ENCODE data around the gene MC1R.

MC1R gene

GRCh38 chr16:89904606-89905510 lies 13.8 kb upstream of the MC1R start:
- TF ChIP-seq CTCF (conservative IDR thresholded peaks at IDR 0.05; ENCODE audit: low read depth, low read length), result no peak
- Histone ChIP-seq H3K36me3 (ENCODE audit: insufficient read depth) (no peaks in the 10 kb centered on the region), H3K27me3 (ENCODE audit: insufficient read depth, low read depth) (no peaks in the 10 kb centered on the region), H2AFZ (ENCODE audit: low read depth) (no peak overlapping the region), H4K20me1 (ENCODE audit: insufficient read depth) (no peaks in the 10 kb centered on the region), H3K4me3 (IDR thresholded peaks at IDR 0.05; ENCODE audit: insufficient read depth, low read depth, low read length) (no peak overlapping the region), H3K4me2 (no peak overlapping the region), H3K27ac (no peak overlapping the region), H3K79me2 (ENCODE audit: insufficient read depth, low read depth) (no peaks in the 10 kb centered on the region), H3K9ac (no peak overlapping the region), H3K4me1 (ENCODE audit: low read depth, poor library complexity, severe bottlenecking) (no peaks in the 10 kb centered on the region)

DNA sequence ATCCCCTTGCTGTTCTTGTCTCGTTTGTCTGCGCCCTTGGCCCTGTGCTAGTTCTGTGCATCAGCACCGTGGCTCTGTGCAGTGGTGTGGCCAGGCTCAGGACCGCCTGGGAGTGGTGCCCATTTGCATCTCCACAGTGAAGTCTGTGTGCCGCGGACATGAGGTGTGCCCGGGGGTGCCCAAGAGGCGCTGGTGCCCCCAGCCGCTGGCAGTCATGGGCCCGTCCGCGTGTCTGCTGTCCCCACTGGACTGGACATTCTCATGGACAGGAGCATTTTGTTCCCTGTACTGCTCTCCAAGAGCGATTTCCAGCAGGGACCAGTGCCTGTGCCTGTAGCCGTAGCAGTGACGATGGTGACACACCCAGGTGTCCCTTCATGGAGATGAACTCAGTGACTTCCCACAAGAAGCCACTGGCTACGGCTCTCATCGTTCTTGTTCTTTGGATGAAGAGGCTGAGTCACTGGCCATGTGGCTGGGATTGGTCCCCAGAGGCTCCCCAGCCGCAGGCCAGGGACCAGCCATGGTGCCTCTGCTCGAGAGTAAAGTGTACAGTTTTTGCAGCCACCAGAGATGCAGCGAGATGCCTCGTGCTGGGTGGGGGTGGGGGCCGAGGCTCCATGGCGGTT lies 13.0 kb upstream of the MC1R start:
- no peaks in the 10 kb centered on the region for H3K4me1 ChIP-seq (ENCODE audit: low read depth, poor library complexity, severe bottlenecking)
- TF ChIP-seq CTCF (conservative IDR thresholded peaks at IDR 0.05; ENCODE audit: low read depth, low read length), result no peak
- H4K20me1 ChIP-seq (ENCODE audit: insufficient read depth), result no peaks in the 10 kb centered on the region
- no peaks in the 10 kb centered on the region for H3K27me3 ChIP-seq (ENCODE audit: insufficient read depth, low read depth)
- H2AFZ ChIP-seq (ENCODE audit: low read depth), result no peak overlapping the region
- H3K9ac ChIP-seq, result no peak overlapping the region
- no peak overlapping the region for H3K27ac ChIP-seq
- H3K4me2 ChIP-seq, result no peak overlapping the region
- no peak overlapping the region for H3K4me3 ChIP-seq (IDR thresholded peaks at IDR 0.05; ENCODE audit: insufficient read depth, low read depth, low read length)
- H3K79me2 ChIP-seq (ENCODE audit: insufficient read depth, low read depth), result no peaks in the 10 kb centered on the region
- H3K36me3 ChIP-seq (ENCODE audit: insufficient read depth), result no peaks in the 10 kb centered on the region

GRCh38 chr16:89906140-89907025 lies 12.3 kb upstream of the MC1R start:
- no peaks in the 10 kb centered on the region for H3K79me2 ChIP-seq (ENCODE audit: insufficient read depth, low read depth)
- H3K9ac ChIP-seq, result no peak overlapping the region
- H3K36me3 ChIP-seq (ENCODE audit: insufficient read depth), result no peaks in the 10 kb centered on the region
- H3K4me3 ChIP-seq (IDR thresholded peaks at IDR 0.05; ENCODE audit: insufficient read depth, low read depth, low read length), result no peak overlapping the region
- H3K4me2 ChIP-seq, result no peak overlapping the region
- no peak overlapping the region for H2AFZ ChIP-seq (ENCODE audit: low read depth)
- TF ChIP-seq CTCF (conservative IDR thresholded peaks at IDR 0.05; ENCODE audit: low read depth, low read length), result no peak
- H4K20me1 ChIP-seq (ENCODE audit: insufficient read depth), result no peaks in the 10 kb centered on the region
- H3K27ac ChIP-seq, result no peak overlapping the region
- H3K27me3 ChIP-seq (ENCODE audit: insufficient read depth, low read depth), result no peaks in the 10 kb centered on the region
- H3K4me1 ChIP-seq (ENCODE audit: low read depth, poor library complexity, severe bottlenecking), result no peaks in the 10 kb centered on the region

- no peaks in the 10 kb centered on the region for H3K27me3 ChIP-seq (ENCODE audit: insufficient read depth, low read depth)
- H3K4me2 ChIP-seq, result no peak overlapping the region
- no peak overlapping the region for H3K9ac ChIP-seq
- TF ChIP-seq CTCF (conservative IDR thresholded peaks at IDR 0.05; ENCODE audit: low read depth, low read length), result no peak
- H2AFZ ChIP-seq (ENCODE audit: low read depth), result no peak overlapping the region
- H3K36me3 ChIP-seq (ENCODE audit: insufficient read depth), result no peaks in the 10 kb centered on the region
- H3K27ac ChIP-seq, result no peak overlapping the region
- H3K4me1 ChIP-seq (ENCODE audit: low read depth, poor library complexity, severe bottlenecking), result no peaks in the 10 kb centered on the region
- H3K4me3 ChIP-seq (IDR thresholded peaks at IDR 0.05; ENCODE audit: insufficient read depth, low read depth, low read length), result no peak overlapping the region
- H3K79me2 ChIP-seq (ENCODE audit: insufficient read depth, low read depth), result no peaks in the 10 kb centered on the region
- no peaks in the 10 kb centered on the region for H4K20me1 ChIP-seq (ENCODE audit: insufficient read depth)
Measured at GRCh38 chr16:89907055-89907814, 11.4 kb upstream of the MC1R start.
